Neuronal stem cell (in vitro differentiated cells): Measurements from ENCODE around the gene ADAM20.

ENCODE experiments used
- DNase-seq: peaks from one replicate; pipeline ENCODE4 v3.0.0-alpha.2; 2013; ENCODE audit warnings: low spot score
- H2AFZ ChIP-seq: one replicate; pipeline ENCODE4 v1.6.1; 2013; ENCODE audit warnings: mild to moderate bottlenecking, low read length, inconsistent platforms
- H2AK5ac ChIP-seq: 2 replicates; pipeline ENCODE4 v1.6.1; 2013; ENCODE audit warnings: low read depth, mild to moderate bottlenecking, inconsistent platforms, low read length, moderate library complexity, mixed read lengths
- H2BK120ac ChIP-seq: 2 replicates; pipeline ENCODE4 v1.6.1; 2013; ENCODE audit warnings: low read depth, mild to moderate bottlenecking, inconsistent platforms, low read length, moderate library complexity, mixed read lengths
- H2BK12ac ChIP-seq: one replicate; pipeline ENCODE4 v1.6.1; 2013; ENCODE audit warnings: low read length, inconsistent platforms
- H2BK15ac ChIP-seq: 2 replicates; pipeline ENCODE4 v1.6.1; 2013; ENCODE audit warnings: mild to moderate bottlenecking, low read length, inconsistent platforms, mixed read lengths
- H2BK5ac ChIP-seq: one replicate; pipeline ENCODE4 v1.6.1; 2013; ENCODE audit warnings: inconsistent platforms, mild to moderate bottlenecking, low read length, moderate library complexity
- H3K14ac ChIP-seq: one replicate; pipeline ENCODE4 v1.6.1; 2013; ENCODE audit warnings: low read length, inconsistent platforms
- H3K18ac ChIP-seq: 2 replicates; pipeline ENCODE4 v1.6.1; 2013; ENCODE audit warnings: low read length, inconsistent platforms
- H3K23ac ChIP-seq: 2 replicates; pipeline ENCODE4 v1.6.1; 2013; ENCODE audit warnings: low read depth, mild to moderate bottlenecking, mixed read lengths, low read length, inconsistent platforms; ENCODE audit not compliant: poor library complexity
- H3K27ac ChIP-seq: replicated peaks from 3 replicates; pipeline ENCODE4 v1.5.1; 2013; ENCODE audit warnings: low read length, inconsistent platforms
- H3K27me3 ChIP-seq, 3 experiments: 2 replicates each; pipeline ENCODE4 v1.6.1; 2013; ENCODE audit warnings: low read length in 3 of 3, mild to moderate bottlenecking in 2 of 3, inconsistent platforms in 1 of 3, low read depth in 1 of 3, mixed read lengths in 1 of 3, moderate library complexity in 1 of 3; ENCODE audit not compliant: control insufficient read depth in 3 of 3, insufficient read depth in 3 of 3
- H3K36me3 ChIP-seq, 2 donors: replicated peaks in 1 of 2; 2 replicates each; pipeline ENCODE4 v1.6.1; 2013; ENCODE audit warnings: low read length in 2 of 2; ENCODE audit not compliant: control insufficient read depth in 2 of 2, insufficient read depth in 2 of 2
- H3K4ac ChIP-seq: 2 replicates; pipeline ENCODE4 v1.6.1; 2013; ENCODE audit warnings: inconsistent platforms, mild to moderate bottlenecking, low read length, moderate library complexity
- H3K4me1 ChIP-seq, 2 donors: 1 replicate in 1 of 2; 2 replicates in 1 of 2; pipeline ENCODE4 v1.6.1; 2013; ENCODE audit warnings: low read length in 2 of 2, low read depth in 1 of 2; ENCODE audit not compliant: control insufficient read depth in 2 of 2, insufficient read depth in 1 of 2
- H3K4me2 ChIP-seq: one replicate; pipeline ENCODE4 v1.6.1; 2013; ENCODE audit warnings: mild to moderate bottlenecking, low read length, inconsistent platforms; ENCODE audit not compliant: insufficient read depth, poor library complexity, severe bottlenecking
- H3K4me3 ChIP-seq, 2 donors: 2 replicates each; pipeline ENCODE4 v1.5.1; 2013; ENCODE audit warnings: low read length in 2 of 2, mild to moderate bottlenecking in 2 of 2, inconsistent platforms in 1 of 2, moderate library complexity in 1 of 2
- H3K79me1 ChIP-seq: one replicate; pipeline ENCODE4 v1.6.1; 2013; ENCODE audit warnings: low read depth, mild to moderate bottlenecking, inconsistent platforms, low read length, moderate library complexity
- H3K9ac ChIP-seq: one replicate; pipeline ENCODE4 v1.6.1; 2013; ENCODE audit warnings: mild to moderate bottlenecking, low read depth, low read length, inconsistent platforms; ENCODE audit not compliant: poor library complexity
- H3K9me3 ChIP-seq, 2 donors: replicated peaks in 1 of 2; 2 replicates each; pipeline versions ENCODE3 to v1.6.1; 2013; ENCODE audit warnings: low read length in 2 of 2, mild to moderate bottlenecking in 2 of 2, inconsistent platforms in 1 of 2, low read depth in 1 of 2, mixed read lengths in 1 of 2, moderate library complexity in 1 of 2; ENCODE audit not compliant: control insufficient read depth in 2 of 2, insufficient read depth in 1 of 2
- H4K8ac ChIP-seq: one replicate; pipeline ENCODE4 v1.6.1; 2013; ENCODE audit warnings: low read depth, mild to moderate bottlenecking, inconsistent platforms, low read length, moderate library complexity
- H4K91ac ChIP-seq: one replicate; pipeline ENCODE4 v1.6.1; 2013; ENCODE audit warnings: low read length, low read depth, mild to moderate bottlenecking, inconsistent platforms; ENCODE audit not compliant: poor library complexity
- whole genome bisulfite sequencing, 2 donors: extraction: QIAGEN DNeasy Blood & Tissue Kit; methylation state at CpG; one replicate each; pipeline ENCODE4 v1.1.7; 2013; ENCODE audit warnings: missing lambda C conversion rate in 2 of 2, mixed read lengths in 1 of 2; ENCODE audit not compliant: insufficient read length in 2 of 2, insufficient replicate concordance in 1 of 2; ENCODE audit errors: extremely low coverage in 2 of 2; 5-methylcytosine and 5-hydroxymethylcytosine counted together

The ADAM20 gene

DNA sequence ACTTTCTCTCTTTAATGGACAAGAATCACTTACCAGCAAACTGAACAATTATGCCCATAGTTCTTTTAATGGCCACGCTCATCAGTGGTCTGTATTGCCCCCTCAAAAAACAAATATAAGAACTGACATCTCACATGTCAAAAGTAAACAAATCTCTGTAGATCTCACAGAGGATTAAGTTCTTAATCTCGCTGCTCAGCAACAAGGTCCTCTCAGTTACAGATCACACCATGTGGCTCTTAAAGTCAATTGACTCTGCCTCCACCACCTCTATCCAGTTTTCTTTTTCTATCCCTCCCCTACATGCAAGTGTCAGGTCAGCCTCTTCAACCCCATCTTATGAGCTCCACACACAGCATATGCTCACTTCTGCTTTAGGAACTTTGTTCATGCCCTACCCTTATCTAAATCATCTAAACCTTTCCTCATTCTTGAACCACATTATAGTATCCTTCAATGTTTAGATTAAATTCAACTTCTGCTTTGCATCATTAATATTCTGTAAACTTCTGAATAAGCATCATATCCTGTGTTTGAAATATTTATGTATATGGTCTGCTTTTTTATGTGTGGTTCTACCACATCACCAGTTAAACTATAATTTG lies 7.2 kb downstream of the ADAM20 start:
- H3K18ac ChIP-seq, result no peak overlapping the region
- no peak overlapping the region for H3K4ac ChIP-seq
- no peak overlapping the region for H4K8ac ChIP-seq
- H2AK5ac ChIP-seq, result no peak overlapping the region
- no peak overlapping the region for H2AFZ ChIP-seq
- peaks cover 3 to 6% of the 10 kb centered on the region in 2 donors for H3K9me3 ChIP-seq
- no peak overlapping the region for H3K14ac ChIP-seq
- no peak overlapping the region for H3K27ac ChIP-seq
- DNase-seq, result no peak
- H2BK120ac ChIP-seq, result no peak overlapping the region
- WGBS, 2 donors, result no CpG with 5 or more reads among the region's 2 CpGs
- H3K27me3 ChIP-seq, result no peaks in the 10 kb centered on the region
- H3K79me1 ChIP-seq, result no peaks in the 10 kb centered on the region
- no peak overlapping the region for H2BK12ac ChIP-seq
- no peak overlapping the region for H3K4me3 ChIP-seq
- H3K23ac ChIP-seq, result no peak overlapping the region
- H3K36me3 ChIP-seq, result peaks cover 1 to 11% of the 10 kb centered on the region in 2 donors
- H2BK5ac ChIP-seq, result no peak overlapping the region
- H3K4me1 ChIP-seq, result no peaks in the 10 kb centered on the region
- H3K9ac ChIP-seq, result no peak overlapping the region
- H3K4me2 ChIP-seq, result no peak overlapping the region
- H4K91ac ChIP-seq, result no peak overlapping the region
- no peak overlapping the region for H2BK15ac ChIP-seq

DNA sequence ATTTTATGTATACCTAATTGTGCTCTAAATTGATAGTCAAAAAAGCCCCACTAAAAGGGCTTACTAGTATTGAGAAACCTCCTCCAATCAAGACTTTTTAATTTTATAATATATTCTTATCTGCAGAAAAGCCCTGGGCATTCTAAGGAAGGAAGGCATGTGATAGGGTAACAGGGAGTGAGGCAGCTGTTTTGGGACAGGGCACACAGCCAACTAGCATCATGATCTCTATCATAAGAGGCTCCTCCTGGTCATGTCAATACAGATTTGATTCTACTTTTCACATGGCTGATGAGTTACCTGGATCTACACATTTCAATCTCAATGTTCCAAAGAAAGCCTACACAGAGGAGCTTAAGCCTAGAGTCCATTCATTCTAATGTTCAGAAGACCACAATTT lies 9.1 kb downstream of the ADAM20 start:
- Histone ChIP-seq H2BK15ac (no peak overlapping the region), H2BK12ac (no peak overlapping the region), H3K9me3 (peaks cover 3 to 6% of the 10 kb centered on the region in 2 donors), H2AK5ac (no peak overlapping the region), H3K4ac (no peak overlapping the region), H3K4me3 (no peak overlapping the region), H3K4me1 (no peaks in the 10 kb centered on the region), H3K36me3 (peaks cover 1 to 11% of the 10 kb centered on the region in 2 donors), H3K27ac (no peak overlapping the region), H3K79me1 (no peaks in the 10 kb centered on the region), H4K91ac (no peak overlapping the region), H3K23ac (no peak overlapping the region), H3K4me2 (no peak overlapping the region), H2AFZ (no peak overlapping the region), H3K18ac (no peak overlapping the region), H4K8ac (no peak overlapping the region), H3K27me3 (no peaks in the 10 kb centered on the region), H3K14ac (no peak overlapping the region), H2BK120ac (no peak overlapping the region), H3K9ac (no peak overlapping the region), H2BK5ac (no peak overlapping the region)
- DNase-seq, result no peak

DNA sequence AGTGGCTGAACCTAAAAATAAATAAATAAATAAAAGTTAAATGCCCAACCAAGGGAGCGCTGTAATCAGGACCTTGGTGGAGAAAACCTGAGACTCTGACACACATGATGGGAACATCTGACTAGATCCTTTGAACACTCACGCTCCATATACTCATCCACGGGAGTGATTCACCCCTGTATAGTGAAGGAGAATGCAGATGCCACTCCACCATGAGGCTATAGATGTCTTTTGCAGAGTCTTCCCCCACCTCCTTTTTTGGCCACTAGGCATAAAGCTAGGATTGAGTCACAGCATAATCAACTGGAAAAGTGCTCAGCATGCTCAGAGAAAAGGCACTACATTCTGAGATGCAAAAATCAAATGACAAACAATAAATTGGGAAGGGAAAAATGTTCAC lies 19.0 kb downstream of the ADAM20 start:
- H3K36me3 ChIP-seq, result no peaks in the 10 kb centered on the region
- no peak overlapping the region for H4K91ac ChIP-seq
- peaks cover 0 to 2% (median 0%) of the 10 kb centered on the region in 3 experiments for H3K27me3 ChIP-seq
- H3K14ac ChIP-seq, result no peak overlapping the region
- no peak overlapping the region for H3K4ac ChIP-seq
- no peak overlapping the region for H3K18ac ChIP-seq
- H3K27ac ChIP-seq, result no peak overlapping the region
- WGBS, 2 donors, result no CpG with 5 or more reads among the region's 3 CpGs
- no peaks in the 10 kb centered on the region for H3K4me1 ChIP-seq
- no peak overlapping the region for H2BK5ac ChIP-seq
- no peak overlapping the region for H3K23ac ChIP-seq
- no peak overlapping the region for H3K4me2 ChIP-seq
- H4K8ac ChIP-seq, result no peak overlapping the region
- H3K9ac ChIP-seq, result no peak overlapping the region
- DNase-seq, result no peak
- H2AFZ ChIP-seq, result no peak overlapping the region
- no peak overlapping the region for H2BK12ac ChIP-seq
- no peak overlapping the region for H2BK120ac ChIP-seq
- H3K79me1 ChIP-seq, result no peaks in the 10 kb centered on the region
- no peak overlapping the region for H2AK5ac ChIP-seq
- H3K9me3 ChIP-seq, result peaks cover 0 to 16% of the 10 kb centered on the region in 2 donors
- no peak overlapping the region for H3K4me3 ChIP-seq
- H2BK15ac ChIP-seq, result no peak overlapping the region

DNA sequence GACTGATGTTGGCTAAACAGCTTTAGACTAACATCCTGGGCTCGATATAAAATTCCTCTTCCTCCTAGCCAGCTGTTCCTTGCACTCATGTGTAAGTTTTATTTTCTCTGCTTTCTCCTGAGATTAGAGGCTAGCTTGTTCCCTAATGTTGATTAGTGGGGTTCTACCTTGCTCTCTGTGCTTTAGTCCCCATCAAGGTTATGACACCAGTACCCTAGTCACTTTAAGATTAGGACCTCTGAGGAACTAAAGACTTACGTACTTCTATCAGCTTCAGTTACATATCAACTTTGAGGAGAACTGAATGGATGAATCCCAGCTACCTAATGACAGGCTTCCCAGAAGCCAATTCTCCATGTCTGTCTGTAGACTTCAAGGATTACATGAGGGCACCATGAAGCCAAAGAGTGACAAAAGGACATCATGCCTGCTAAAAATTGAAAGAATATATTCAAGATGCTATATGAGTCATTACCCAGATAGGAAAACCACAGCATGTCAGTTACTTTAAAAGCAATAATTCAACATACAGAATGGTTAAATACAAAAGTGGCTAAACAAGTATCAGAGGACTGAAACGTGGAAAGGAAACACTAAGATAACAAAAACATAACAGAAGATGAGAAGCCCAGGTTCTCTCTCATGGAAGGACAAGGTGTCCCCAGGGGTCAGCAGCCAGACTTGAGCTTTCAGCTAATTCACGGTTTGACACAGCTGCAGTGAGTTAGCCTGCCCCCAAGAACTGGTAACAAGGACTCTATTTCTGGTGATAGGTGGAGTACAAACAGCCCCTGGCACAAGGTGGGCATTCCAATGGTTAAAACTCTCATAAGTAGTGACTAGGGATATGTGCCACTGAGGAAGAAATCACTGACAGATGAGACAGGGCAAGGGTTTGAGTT lies 20.4 kb downstream of the ADAM20 start:
- no peak overlapping the region for H2AFZ ChIP-seq
- H2AK5ac ChIP-seq, result no peak overlapping the region
- no peak overlapping the region for H3K18ac ChIP-seq
- no peak overlapping the region for H2BK15ac ChIP-seq
- no CpG with 5 or more reads among the region's 4 CpGs for WGBS, 2 donors
- H3K9ac ChIP-seq, result no peak overlapping the region
- no peaks in the 10 kb centered on the region for H3K4me1 ChIP-seq
- no peak overlapping the region for H3K14ac ChIP-seq
- H2BK12ac ChIP-seq, result no peak overlapping the region
- peaks cover 0 to 3% of the 10 kb centered on the region in 2 donors for H3K9me3 ChIP-seq
- no peak overlapping the region for H4K91ac ChIP-seq
- no peak overlapping the region for H4K8ac ChIP-seq
- DNase-seq, result no peak
- peaks cover 0 to 2% (median 0%) of the 10 kb centered on the region in 3 experiments for H3K27me3 ChIP-seq
- no peak overlapping the region for H3K27ac ChIP-seq
- H3K4ac ChIP-seq, result no peak overlapping the region
- no peak overlapping the region for H3K23ac ChIP-seq
- no peak overlapping the region for H2BK120ac ChIP-seq
- H2BK5ac ChIP-seq, result no peak overlapping the region
- H3K4me3 ChIP-seq, result no peak overlapping the region
- H3K79me1 ChIP-seq, result no peaks in the 10 kb centered on the region
- H3K36me3 ChIP-seq, result no peaks in the 10 kb centered on the region
- no peak overlapping the region for H3K4me2 ChIP-seq
